Hepatocyte (in vitro differentiated cells): ENCODE data around the gene KRTAP29-1. TPM values are rescaled to one million over a fixed set of nuclear protein-coding genes. Genes with fewer than 3 reads are reported as not detected.

ENCODE experiments used
- DNase-seq: peaks from one replicate; pipeline ENCODE4 v3.0.0-alpha.2; 2016; ENCODE audit warnings: low spot score
- H2AFZ ChIP-seq: fragments of 200-600 bp; sonication (generic); 2 replicates; pipeline ENCODE4 v1.6.0; 2016; ENCODE audit warnings: antibody characterized with exemption, mild to moderate bottlenecking
- H3K27ac ChIP-seq: fragments of 200-600 bp; sonication (generic); 2 replicates; pipeline ENCODE4 v1.5.1; 2016; ENCODE audit warnings: mild to moderate bottlenecking
- H3K27me3 ChIP-seq: fragments of 200-600 bp; sonication (generic); 2 replicates; pipeline ENCODE4 v1.6.1; 2016
- H3K36me3 ChIP-seq: fragments of 200-600 bp; sonication (generic); replicated peaks from 2 replicates; pipeline ENCODE4 v1.5.1; 2016; ENCODE audit warnings: low read depth; ENCODE audit not compliant: insufficient read depth
- H3K4me1 ChIP-seq: fragments of 200-600 bp; sonication (generic); 2 replicates; pipeline ENCODE4 v1.5.1; 2016; ENCODE audit warnings: mild to moderate bottlenecking, moderate library complexity; ENCODE audit not compliant: insufficient read depth
- H3K4me2 ChIP-seq: fragments of 200-600 bp; sonication (generic); 2 replicates; pipeline ENCODE4 v1.6.0; 2016
- H3K4me3 ChIP-seq: fragments of 200-600 bp; sonication (generic); 2 replicates; pipeline ENCODE4 v1.5.1; 2016; ENCODE audit warnings: mild to moderate bottlenecking
- H3K79me2 ChIP-seq: fragments of 200-600 bp; sonication (generic); 2 replicates; pipeline ENCODE4 v1.6.0; 2017; ENCODE audit warnings: mild to moderate bottlenecking
- H3K9me2 ChIP-seq: fragments of 200-600 bp; sonication (generic); replicated peaks from 2 replicates; pipeline ENCODE4 v1.6.0; 2017; ENCODE audit warnings: mild to moderate bottlenecking; ENCODE audit not compliant: insufficient read depth
- H3K9me3 ChIP-seq: fragments of 200-600 bp; sonication (generic); 2 replicates; pipeline ENCODE4 v1.5.1; 2016; ENCODE audit warnings: low read depth, mild to moderate bottlenecking
- H4K20me1 ChIP-seq: fragments of 200-600 bp; sonication (generic); 2 replicates; pipeline ENCODE4 v1.6.0; 2016; ENCODE audit warnings: mild to moderate bottlenecking; ENCODE audit not compliant: insufficient read depth, poor library complexity, severe bottlenecking
- CTCF ChIP-seq: fragments of 200-600 bp; sonication (generic); IDR thresholded peaks from 2 replicates; pipeline ENCODE4 v1.5.1; 2016; ENCODE audit warnings: antibody characterized with exemption, mild to moderate bottlenecking; ENCODE audit not compliant: poor library complexity
- EZH2 ChIP-seq: fragments of 200-600 bp; sonication (generic); IDR thresholded peaks from 2 replicates; pipeline ENCODE4 v1.6.1; 2016; ENCODE audit warnings: antibody characterized with exemption, mild to moderate bottlenecking, borderline replicate concordance
- EZH2phosphoT487 ChIP-seq: fragments of 200-600 bp; sonication (generic); IDR thresholded peaks from one replicate; pipeline ENCODE4 v1.6.1; 2018; ENCODE audit warnings: antibody characterized with exemption, mild to moderate bottlenecking, low read depth, moderate library complexity; ENCODE audit not compliant: unreplicated experiment, severe bottlenecking
- WGBS: methylation state at CpG from one replicate; pipeline ENCODE4 v1.1.6; 2016; ENCODE audit warnings: low lambda C conversion rate; ENCODE audit errors: missing lambda C conversion rate; 5-methylcytosine and 5-hydroxymethylcytosine counted together
- polyA plus RNA-seq: library from polyadenylated mRNA; unstranded; fragments of >200 nt; fragmentation: Nextera tagmentation; extraction: Ambion mirVana; gene quantifications from 2 replicates; pipeline ENCODE4 v1.2.1, GENCODE V29; 2016
- total RNA-seq: library from RNA; depleted of rRNA; stranded (reverse); fragments of >200 nt; gene quantifications from 2 replicates; pipeline ENCODE4 v1.2.3, GENCODE V29; 2014

The KRTAP29-1 gene
- total and polyA plus RNA-seq, 2 experiments from 2014 or later = not detected

GRCh38 chr17:41267711-41268110 lies 34.9 kb downstream of the KRTAP29-1 start:
- Histone ChIP-seq H3K9me2 (no peaks in the 10 kb centered on the region), H3K4me2 (no peak overlapping the region), H3K27me3 (peaks cover 8% of the 10 kb centered on the region), H3K4me3 (no peak overlapping the region), H3K9me3 (no peaks in the 10 kb centered on the region), H2AFZ (no peak overlapping the region), H3K27ac (no peak overlapping the region), H4K20me1 (no peaks in the 10 kb centered on the region), H3K79me2 (no peaks in the 10 kb centered on the region), H3K36me3 (no peaks in the 10 kb centered on the region), H3K4me1 (no peaks in the 10 kb centered on the region)
- no CpG with 5 or more reads among the region's 3 CpGs for WGBS
- no peak for DNase-seq
- TF ChIP-seq EZH2 (no peak), CTCF (no peak), EZH2phosphoT487 (no peak)

- Histone ChIP-seq H3K27ac (no peak within 1 kb of the TSS), H4K20me1 (no peaks in the 10 kb centered on the region), H3K9me2 (no peaks in the 10 kb centered on the region), H3K4me3 (no peak within 1 kb of the TSS), H2AFZ (no peak within 1 kb of the TSS), H3K27me3 (peaks cover 12% of the 10 kb centered on the region), H3K4me1 (no peaks in the 10 kb centered on the region), H3K79me2 (no peaks in the 10 kb centered on the region), H3K36me3 (no peaks in the 10 kb centered on the region), H3K9me3 (no peaks in the 10 kb centered on the region), H3K4me2 (no peak within 1 kb of the TSS)
- TF ChIP-seq CTCF = no peak
- no peak for TF ChIP-seq EZH2phosphoT487
- TF ChIP-seq EZH2 = no peak
- WGBS = 83% methylated on average over 2 of the region's 2 CpGs
- peak; percentile 0 for DNase-seq
These were observed 37.6 kb downstream of the KRTAP29-1 start, which contains the start of gene KRTAP9-6 for GRCh38 chr17:41265078-41265477. Gene KRTAP9-6, plus strand, starts transcription at chr17:41265378. Its CDS starts 0 bp downstream, at chr17:41265378.

GRCh38 chr17:41264599-41264998 lies 38.1 kb downstream of the KRTAP29-1 start:
- no peak overlapping the region for H2AFZ ChIP-seq
- DNase-seq = peak; percentile 1
- no peak overlapping the region for H3K4me2 ChIP-seq
- no peak overlapping the region for H3K27ac ChIP-seq
- no peaks in the 10 kb centered on the region for H3K79me2 ChIP-seq
- no peaks in the 10 kb centered on the region for H3K9me3 ChIP-seq
- peaks cover 12% of the 10 kb centered on the region for H3K27me3 ChIP-seq
- no peak overlapping the region for H3K4me3 ChIP-seq
- H3K4me1 ChIP-seq = no peaks in the 10 kb centered on the region
- no peaks in the 10 kb centered on the region for H3K36me3 ChIP-seq
- TF ChIP-seq CTCF (no peak), EZH2phosphoT487 (no peak), EZH2 (no peak)
- H4K20me1 ChIP-seq = no peaks in the 10 kb centered on the region
- no peaks in the 10 kb centered on the region for H3K9me2 ChIP-seq
- 64% methylated on average over 3 of the region's 3 CpGs for WGBS

GRCh38 chr17:41263212-41263611 lies 39.4 kb downstream of the KRTAP29-1 start:
- Histone ChIP-seq H3K4me1 (no peaks in the 10 kb centered on the region), H2AFZ (no peak overlapping the region), H3K27me3 (peaks cover 12% of the 10 kb centered on the region), H3K4me2 (no peak overlapping the region), H3K9me3 (no peaks in the 10 kb centered on the region), H3K9me2 (no peaks in the 10 kb centered on the region), H4K20me1 (no peaks in the 10 kb centered on the region), H3K79me2 (no peaks in the 10 kb centered on the region), H3K36me3 (no peaks in the 10 kb centered on the region), H3K4me3 (no peak overlapping the region), H3K27ac (no peak overlapping the region)
- WGBS = 89% methylated on average over 2 of the region's 2 CpGs
- TF ChIP-seq EZH2phosphoT487 = no peak
- no peak for TF ChIP-seq CTCF
- no peak for TF ChIP-seq EZH2
- peak; percentile 0 for DNase-seq
